CD4-positive, alpha-beta T cell treated with Interleukin-12 subunit alpha and Interleukin-12 subunit beta, for 1 hour (primary cell): ENCODE measurements around the gene EDN2.

ENCODE experiments used
- DNase-seq: peaks from one replicate; pipeline ENCODE4 v3.0.0-alpha.2; 2020

Gene EDN2

GRCh38 chr1:41516168-41517061 lies 31.9 kb upstream of the EDN2 start:
- peak; percentile 52 for DNase-seq

DNA sequence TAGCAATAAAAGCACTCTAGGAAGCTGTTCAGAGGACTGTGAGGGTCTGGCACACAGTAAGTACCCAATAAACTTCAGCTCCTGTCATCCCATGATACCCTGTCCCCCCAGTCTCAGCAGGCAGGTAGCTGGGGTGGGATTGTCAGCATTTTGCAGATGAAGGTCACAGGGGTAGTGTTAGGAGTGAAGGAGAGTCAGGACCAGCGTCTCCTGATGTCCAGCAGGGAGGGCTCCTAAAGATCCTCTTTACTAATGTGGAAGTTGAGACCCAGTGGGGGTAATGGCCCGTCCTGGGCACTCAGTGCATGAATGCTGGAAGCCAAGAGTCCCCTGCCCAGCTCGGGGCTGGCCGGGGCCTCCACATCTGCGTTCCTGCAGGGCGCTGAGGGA lies 31.3 kb upstream of the EDN2 start:
- DNase-seq = no peak

DNA sequence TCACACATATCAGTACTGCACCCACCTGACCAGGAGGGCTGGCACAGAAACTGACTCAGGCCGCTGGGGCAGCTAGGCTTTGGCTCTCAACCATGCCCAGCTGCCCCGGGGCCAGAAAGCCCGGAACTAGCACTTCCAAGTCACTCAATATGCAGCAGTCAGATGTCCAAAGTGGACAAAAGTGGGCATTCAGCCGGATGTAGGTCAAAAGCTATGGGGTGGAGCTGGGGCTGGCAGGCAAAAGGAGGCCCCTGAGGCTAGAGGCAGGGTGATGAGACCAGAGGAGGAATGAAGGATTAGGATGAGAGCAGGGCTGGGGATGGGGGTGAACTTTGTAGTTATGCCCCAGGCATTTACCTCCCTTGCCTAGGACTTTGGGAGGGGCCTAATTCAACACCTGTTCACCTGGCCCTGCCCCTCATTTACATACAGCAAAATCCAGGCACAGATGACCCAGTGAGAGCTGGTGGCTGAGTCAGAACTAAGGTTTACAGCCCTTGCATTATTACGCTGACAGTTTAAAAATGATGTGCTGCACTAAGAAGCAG lies 30.7 kb upstream of the EDN2 start:
- DNase-seq = no peak

DNA sequence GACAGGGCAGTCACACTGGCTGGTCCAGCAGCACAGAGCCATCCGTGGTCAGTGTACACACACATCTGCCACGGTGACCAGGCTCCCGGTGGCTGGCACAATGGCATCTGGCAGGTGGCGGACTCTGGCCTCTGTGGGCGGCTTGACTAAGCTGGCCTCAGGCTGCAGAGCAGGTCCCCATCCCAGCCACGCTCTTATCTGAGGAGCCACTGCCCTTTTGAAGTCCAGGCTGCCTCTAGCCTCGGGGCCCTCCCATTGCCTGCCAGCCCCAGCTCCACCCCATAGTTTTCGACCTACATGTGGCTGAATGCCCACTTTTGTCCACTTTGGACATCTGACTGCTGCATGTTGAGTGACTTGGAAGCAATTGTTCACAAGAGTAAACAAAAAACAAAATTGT lies 29.9 kb upstream of the EDN2 start:
- DNase-seq = no peak

GRCh38 chr1:41513383-41513735 lies 28.9 kb upstream of the EDN2 start:
- no peak for DNase-seq

GRCh38 chr1:41512701-41513382 lies 28.4 kb upstream of the EDN2 start:
- DNase-seq = no peak

GRCh38 chr1:41511239-41511540 lies 26.7 kb upstream of the EDN2 start:
- no peak for DNase-seq

DNA sequence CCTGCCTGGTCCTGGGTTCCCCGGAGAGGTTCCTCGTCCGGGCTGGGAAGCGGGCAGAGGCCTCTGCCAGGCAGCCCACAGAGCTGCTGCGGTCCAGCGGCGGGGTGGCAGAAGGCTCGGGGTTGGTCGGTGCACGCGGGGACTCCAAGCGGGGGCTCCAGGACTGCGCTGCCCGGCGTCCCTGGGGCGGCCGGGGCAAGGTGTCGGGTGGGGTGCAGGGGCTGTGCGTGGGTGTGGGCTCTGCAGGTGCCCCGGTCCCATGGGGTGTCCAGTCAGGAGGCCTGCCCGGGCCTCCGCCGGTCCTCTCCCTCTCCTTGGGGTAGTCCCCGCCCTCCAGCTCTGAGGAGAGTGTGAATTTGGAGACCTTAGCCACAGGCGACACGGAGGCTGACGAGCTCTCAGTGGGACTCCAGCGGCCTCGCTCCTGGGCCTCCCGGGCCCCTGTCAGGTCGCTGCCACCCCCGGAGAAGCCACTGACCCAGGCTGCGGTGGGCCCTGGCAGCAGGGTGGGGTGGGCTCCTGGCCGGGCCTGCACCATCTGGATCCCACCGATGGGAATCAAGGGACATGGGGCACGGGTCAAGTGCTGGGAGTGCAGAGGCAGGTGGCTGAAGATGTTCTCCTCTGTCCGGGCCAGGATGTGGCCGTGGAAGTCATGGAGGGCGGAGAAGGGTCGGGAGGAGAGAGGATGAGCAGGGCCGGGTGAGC lies 26.2 kb upstream of the EDN2 start:
- no peak for DNase-seq

GRCh38 chr1:41509270-41509671 lies 24.8 kb upstream of the EDN2 start:
- no peak for DNase-seq

- no peak for DNase-seq
These were observed 23.8 kb upstream of the EDN2 start for GRCh38 chr1:41508290-41508689.

GRCh38 chr1:41507836-41508235 lies 23.4 kb upstream of the EDN2 start:
- DNase-seq = no peak

DNA sequence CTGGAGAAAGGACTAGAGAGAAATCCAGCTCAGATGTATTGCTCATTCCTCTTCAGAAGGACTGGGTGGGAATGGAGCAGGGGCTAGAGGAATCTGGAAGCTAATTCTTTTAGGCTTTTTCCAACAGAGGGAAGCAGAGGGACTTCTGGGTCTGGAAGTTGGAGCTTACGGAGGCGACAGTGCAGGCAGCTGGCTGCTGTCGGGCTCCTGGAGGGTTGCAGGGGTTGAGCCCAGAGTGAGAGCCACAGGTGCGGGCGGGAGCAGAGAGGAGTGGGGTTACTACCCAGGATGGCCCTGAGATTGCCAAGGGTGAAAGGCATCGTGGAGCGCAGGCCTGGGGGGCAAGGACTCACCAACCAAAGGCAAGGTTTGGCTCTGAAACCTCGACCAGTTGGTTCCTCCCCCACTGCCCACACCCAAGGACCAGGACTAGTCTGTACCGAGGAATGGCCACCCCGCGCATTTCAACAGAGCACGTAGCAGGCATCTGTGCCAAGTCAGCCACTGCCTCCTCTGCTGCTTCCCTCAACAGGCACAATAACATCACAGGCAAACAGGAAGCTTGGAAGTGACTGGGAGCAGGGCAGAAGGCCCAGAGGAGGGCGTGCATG lies 22.7 kb upstream of the EDN2 start:
- DNase-seq = no peak

- DNase-seq = no peak
These were observed 19.9 kb upstream of the EDN2 start for GRCh38 chr1:41504114-41505035.

GRCh38 chr1:41503538-41504113 lies 19.1 kb upstream of the EDN2 start:
- no peak for DNase-seq

DNA sequence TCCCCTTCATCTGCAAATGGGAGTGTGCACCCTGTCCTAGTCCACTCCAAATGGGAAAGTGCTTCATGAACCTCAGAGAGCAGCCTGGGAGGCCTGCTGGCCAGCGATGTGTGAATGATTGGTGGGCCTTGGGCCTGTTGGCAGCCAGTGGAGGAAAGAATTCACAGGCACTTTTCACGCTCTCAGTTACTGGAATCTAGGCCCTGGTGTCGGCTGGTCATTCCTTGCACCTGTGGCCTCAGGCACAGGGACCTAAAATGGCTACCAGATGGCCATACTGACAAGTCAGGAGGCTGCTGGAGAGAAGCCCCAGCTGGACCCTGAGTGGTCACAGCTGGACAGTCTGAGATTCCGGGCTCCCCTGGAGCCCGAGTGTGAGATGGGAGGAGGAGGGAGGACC lies 18.4 kb upstream of the EDN2 start:
- DNase-seq = no peak

DNA sequence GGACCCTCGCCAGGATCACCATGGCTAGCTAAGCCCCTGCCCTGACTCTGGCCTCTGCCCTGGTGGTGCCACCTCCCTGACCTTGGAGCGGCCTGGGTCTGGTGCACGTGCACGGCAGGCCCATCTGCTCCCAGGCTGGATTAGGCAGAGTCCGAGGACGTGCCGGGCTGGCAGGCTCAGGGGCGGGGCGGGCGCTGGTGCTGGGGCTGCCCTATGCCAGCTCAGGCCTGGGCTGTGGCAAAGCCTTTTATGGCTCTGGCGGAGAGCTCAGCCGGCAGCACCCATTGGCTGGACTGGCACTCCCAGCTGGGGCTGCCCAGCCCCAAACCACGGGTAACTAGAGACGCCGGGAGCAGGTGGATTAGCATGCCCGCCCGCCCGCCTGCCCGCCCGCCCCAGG lies 17.1 kb upstream of the EDN2 start:
- no peak for DNase-seq

- no peak for DNase-seq
These were observed 16.5 kb upstream of the EDN2 start for GRCh38 chr1:41500781-41501518.

DNA sequence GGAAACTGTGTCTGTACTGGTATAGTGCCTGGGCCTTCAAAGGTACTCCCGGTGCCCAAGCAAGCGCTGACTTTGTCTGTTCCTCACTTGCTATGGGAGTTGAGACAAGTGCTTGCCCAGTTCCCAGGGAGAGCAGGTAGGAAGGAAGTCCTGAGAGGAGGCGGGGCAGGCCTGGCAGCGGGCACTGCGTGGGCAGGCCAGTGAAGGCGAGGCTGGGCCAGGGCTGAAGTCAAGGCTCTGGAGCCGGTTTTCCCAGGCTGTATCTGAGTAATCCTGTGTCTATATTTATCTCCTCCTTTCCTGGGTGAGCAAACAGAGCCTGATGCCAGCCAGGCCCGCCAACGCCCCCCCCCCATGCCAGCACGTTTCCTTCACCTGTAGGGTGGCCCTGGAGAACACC lies 15.9 kb upstream of the EDN2 start:
- DNase-seq = no peak

DNA sequence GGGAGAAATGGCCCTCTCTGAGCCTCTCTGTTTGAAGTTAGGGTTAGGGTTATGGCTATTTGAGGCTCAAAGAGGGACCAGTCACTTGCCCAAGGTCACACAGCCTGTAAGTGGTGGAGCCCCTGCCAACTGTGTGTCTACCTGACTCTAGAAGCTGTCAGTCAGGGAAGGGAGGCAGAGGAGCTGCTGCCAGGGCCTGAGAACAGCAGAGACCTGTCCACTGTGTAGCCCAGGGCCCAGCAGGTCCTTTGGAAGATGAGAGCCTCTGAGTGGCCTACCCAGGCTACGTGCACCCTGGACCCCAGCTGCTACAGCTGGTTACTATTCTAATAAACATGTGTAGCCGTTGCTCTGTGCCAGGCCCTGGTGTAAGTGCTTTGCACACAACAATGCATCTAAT lies 15.1 kb upstream of the EDN2 start:
- no peak for DNase-seq

- no peak for DNase-seq
These were observed 14.3 kb upstream of the EDN2 start for GRCh38 chr1:41498804-41499203.

- DNase-seq = no peak
These were observed 13.9 kb upstream of the EDN2 start for GRCh38 chr1:41498391-41498790.
